Measurements from ENCODE around the gene BACH2.

The BACH2 gene

DNA sequence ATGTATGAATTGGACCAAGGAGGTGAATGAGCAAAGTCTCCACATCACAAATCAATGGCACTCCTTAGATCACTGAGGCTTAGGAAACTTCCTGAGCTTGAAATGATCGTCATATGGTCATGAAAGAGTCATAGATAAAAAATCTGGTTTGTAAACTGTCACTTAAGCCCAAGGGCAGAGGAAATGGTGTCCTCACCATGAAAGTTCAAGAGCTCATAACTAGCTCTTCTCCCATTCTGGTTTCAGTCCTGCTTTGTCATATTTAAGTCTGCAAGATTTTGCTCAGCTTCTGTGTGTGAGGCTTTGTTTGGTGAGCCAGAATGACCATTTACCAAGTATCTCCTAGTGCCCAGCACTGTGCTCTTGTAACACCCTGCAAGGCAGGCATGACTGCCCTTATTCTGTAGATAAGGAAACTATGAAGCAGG, 341.9 kb downstream of the BACH2 start:
- no peak for DNase-seq

DNA sequence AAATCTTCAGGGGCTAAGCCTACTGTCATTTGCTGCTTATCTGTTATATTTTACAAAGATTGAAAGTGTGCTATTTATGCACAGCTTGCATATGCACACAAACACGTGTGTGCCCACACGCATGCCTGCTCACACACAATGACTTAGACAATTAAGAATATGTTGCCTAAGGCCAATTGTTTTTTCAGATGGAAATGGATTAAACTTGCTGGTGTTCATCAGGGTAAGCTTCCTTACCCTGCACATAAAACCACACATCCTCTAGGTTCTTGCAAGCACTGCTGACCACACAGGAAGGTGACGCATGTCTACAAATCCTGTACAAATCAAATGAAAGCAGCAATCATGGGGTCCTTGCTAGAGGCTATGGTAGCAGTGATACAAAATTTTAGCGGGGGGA, 344.0 kb downstream of the BACH2 start:
- no peak for DNase-seq

DNA sequence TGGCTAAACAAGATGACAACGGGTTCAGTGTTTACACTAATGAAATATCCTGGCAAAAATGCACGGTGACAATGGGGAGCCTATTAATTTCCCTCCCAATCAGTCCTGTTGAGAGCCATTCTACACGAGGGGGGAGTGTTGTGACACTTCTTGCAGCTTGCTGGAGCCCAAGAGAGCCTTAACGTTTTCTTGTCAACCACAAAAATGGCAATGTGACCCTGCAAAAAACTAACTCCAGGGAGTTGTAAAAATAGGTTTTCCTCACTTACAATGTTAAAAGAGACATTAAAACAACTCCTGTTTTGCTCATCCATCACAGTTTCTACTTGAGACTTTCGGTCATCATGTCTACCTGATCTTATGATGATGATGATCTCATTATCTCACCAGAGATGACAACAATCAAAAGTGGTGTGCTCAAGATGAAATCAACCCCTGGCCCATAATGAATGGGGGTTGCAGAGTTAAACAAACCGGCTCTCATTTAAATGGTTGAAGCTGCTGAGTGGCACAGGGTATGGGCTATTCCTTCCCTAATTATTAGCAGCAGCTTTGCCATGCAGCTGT, 344.5 kb downstream of the BACH2 start:
- DNase-seq: no peak

DNA sequence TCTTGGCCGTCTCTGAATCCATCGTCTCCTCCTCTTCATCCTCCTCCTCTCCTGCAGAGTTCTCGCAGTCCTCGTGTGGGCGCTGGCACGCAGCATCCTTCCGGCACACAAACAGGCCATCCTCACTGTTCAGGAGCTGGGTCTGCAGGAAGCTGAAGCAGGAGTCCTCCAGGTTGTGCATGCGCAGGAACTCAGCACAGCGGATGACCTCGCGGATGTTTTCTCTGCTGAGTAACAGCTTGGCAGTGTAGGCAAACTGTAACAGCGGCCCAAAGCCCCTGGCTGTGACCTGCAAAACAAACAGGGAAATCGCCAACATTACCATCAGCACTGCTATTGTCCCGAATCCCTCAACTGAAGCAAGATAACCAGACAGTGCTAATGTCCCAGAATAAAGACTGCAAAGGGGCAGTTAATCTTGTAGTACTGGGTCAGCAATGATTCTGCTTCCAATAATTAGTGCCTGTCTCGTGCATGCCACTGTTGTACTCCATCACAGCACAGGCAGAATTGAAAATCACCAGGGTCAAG, 345.0 kb downstream of the BACH2 start:
- DNase-seq: no peak

DNA sequence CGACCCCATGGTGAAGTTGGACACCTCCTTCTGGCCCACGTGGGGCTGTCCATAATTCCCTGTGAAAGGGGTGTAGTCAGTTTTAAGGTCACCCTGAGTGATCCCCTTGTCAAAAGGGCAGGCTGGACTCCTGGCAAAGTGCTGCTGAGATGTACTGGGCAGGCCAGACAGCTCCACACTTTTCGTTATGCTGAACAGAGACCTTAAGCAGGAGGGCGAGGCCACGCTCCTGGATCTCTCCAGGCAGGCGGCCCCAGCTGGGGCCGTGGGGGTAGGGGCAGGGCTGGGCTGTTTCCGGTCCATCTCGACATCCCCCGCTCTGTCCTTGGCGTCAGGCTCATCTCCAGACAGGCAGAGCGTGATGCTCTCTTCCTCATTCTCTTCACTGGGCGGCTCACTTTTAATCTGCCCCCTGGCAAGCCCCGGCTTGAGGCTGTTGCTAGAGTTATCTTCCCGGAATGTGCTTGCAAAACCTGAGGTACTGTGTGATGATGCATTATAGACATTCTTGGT, 345.7 kb downstream of the BACH2 start:
- no peak for DNase-seq

DNA sequence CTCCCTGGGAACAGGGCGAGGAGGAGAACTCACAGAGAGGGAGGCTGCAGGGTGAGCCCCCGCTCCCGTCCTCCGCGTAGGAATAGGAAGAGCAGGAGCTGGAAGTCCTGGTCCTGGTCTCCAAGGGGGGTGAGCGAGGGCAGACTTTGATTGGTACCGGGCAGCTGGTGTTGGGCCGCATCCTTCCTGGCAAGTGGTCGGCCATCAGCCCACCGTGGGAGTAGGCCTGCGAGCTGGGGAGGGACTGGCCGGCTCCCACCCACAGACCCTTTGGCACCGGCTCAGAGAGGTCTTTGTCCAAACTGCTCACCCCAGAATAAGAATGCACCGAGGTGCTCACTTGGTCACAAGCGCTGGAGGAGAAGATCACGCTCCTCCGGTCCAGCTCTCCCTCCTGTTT, 346.2 kb downstream of the BACH2 start:
- no peak for DNase-seq

DNA sequence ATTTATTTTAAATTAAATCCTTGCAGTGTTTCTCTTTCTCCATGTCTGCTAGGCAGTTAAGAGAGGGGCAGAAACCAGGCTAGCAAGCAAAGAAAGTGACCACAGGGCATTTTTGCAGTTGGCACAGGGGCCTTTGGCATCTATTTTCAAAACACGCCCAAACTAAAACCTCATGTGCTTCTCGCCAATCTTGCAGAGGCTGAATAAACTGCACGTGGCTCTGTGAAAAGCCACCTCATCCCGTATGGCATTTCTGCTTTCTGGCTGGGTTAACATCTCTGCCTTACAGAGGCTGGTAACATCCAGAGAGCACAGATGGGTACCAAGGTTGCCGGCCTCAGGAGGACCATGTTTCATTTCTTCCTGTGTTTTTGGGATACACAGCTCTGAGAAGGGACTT, 347.8 kb downstream of the BACH2 start:
- DNase-seq: no peak

DNA sequence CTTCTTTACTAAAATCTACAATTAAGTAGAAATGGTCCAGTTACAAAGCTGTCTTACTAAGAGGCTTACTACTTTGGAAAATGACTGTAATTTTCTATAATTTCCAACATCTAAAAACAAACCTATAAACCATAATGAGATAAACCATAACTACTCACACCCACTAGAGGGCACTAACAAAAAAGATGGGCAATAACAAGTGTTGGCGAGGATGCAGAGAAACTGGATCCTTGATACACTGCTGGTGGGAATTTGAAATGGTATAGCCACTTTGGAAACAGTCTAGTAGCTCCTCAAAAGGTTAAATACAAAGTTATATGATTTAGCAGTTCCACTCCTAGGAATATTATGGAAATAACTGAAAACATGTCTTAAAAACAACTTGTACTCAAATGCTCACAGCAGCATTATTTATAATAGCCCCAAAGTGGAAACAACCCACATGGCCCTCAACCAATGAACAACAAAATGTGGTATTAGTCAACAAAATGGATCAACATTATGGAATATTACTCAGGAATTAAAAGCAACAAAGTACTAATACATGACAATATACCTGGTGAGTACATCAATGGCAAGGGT, 351.7 kb downstream of the BACH2 start:
- no peak for DNase-seq

DNA sequence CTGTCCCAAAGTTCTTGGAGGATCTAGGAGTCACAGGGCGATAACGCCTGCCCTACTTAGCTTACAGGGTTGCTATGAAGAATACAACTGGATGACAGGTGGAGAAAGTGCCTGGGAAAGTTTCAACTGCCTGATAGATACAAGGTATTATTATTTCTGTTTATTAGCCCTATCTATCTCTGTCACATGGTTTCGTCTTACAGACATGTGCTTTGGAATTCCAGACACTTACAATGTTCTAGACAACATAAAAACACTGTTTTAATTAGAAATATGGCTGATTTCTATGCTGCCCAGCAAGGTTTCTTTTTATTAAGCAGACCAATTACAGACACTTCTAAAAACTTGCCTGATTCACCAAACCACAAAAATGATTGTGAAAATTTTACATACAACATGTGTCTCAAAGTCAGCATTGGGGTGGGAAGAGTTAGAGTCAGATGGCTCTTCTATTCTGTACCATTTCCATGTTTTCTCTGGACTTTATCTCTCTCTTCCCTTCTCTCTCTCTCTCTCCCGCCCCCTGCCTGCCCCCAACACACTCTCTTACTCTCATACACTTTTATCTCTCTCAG, 352.4 kb downstream of the BACH2 start:
- DNase-seq: no peak

DNA sequence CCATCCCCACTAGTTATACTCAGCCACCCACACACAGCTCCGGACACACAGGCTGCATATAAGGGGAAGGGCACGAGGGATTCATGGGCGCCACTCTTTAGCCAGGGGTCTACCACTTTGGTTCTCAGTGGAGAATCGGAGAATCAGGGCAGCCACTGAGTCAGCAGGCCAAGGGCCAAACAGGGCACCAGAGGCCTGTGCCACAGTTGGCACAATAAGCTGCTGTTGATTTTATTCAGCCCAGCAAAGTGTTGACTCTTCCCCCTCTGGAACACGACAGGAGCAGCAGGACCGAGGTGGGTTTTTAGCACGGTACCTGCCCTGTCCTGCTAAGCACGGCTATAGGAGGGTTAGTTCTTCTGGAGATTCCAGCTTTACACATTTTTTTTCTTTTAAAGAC, 354.0 kb downstream of the BACH2 start:
- DNase-seq: no peak

DNA sequence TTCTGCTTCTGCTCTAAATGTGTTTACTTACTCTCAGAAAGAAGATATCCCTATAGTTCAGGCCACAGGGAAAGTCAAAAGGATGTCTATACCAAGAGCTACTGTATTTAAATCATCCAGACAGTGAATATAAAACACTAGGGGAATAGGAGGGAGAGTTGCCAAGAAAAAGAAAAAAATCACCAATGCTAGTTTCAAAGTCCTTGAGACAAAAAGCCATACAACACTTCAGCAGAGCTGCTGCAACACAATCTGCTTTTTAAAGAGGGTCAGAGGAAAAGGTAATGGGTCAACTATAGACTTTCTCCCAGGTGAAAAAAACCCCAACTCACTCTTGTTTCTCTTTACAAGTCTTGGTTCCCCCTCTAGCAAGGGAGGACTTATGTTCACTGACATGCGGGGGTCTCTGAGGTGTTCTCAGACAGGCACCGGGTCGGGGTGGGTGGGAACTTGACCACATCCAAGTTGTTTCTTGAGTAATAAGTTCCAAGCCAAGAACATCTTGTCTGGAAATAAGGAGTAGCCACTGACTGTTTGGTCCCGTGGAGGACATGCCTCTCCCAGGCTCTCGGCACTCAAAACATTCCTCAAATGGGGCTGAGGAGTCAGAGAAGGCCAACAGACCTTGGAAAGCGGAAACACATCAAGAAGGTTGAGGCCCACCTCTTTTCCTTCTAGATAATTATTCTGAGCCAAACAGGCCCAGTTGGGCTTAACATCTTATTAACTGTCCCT, 354.7 kb downstream of the BACH2 start:
- no peak for DNase-seq

DNA sequence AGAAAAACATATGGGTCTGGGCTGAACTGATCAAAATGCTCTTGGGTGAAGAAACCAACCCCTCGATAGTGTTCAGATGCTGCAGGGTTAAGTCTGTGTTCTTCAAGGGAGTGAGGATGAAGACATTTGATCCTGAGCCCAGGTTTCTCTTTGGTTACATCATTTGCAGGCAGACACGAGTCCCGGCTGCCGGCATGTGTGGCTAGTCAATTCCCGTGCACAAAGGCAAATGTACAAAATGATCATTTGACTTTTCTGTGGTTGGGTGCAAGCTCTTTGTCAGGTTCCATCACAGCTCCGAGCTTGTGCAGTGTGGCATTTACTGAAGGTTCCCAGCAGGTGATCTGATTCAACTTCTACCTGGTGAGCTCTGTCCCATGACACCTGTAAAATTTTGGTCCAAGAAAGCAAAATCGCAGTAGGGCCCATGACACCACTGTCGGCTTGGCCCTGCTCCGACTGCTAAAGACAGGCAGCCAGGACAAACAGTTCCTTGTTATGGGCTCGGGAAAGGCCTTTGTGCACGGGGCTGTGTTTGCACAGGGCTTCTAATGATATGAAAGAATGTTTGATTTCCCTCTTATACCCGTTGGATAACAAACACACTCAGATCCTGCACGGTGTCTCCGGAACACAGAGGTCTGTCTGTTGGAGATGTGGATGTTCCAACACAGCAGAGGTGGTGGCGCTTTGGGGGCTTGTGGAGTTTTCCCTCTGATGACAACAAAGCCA, 355.4 kb downstream of the BACH2 start:
- DNase-seq: no peak

DNA sequence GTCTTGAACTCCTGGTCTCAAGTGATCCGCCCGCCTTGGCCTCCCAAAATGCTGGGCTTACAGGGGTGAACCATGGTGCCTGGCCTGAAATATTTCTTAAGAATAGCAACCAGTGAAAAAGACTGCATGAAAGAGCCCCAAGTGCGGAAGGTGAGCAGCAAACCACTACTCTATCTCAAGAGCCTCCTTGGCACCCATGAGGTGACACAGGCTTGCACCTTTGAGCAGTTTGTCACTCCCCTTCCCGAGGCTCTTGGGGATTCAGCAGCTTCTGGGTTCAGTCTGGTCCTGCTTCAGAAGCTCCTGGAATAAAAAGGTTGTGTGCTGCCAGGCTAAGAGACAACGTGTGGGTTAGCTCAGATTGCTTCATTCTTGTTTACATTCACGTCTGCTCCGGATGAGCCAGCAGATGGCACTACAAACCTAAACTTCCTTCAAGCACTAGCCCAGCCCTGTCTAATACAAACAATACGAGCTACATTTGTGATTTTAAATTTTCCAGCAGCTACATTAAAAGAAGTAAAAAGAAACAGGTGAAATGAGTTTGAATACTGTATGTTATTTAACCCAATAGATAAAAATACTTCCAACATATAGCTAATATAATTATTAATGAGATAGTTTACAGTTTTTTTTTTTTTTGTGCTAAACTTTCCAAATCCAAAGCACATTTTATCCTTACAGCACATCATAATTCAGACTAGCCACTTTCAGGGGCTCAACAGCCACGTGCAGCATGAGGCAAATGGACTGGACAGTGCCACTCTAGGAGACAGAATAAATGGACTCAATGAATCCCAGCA, 356.2 kb downstream of the BACH2 start:
- peak; percentile 58 for DNase-seq

DNA sequence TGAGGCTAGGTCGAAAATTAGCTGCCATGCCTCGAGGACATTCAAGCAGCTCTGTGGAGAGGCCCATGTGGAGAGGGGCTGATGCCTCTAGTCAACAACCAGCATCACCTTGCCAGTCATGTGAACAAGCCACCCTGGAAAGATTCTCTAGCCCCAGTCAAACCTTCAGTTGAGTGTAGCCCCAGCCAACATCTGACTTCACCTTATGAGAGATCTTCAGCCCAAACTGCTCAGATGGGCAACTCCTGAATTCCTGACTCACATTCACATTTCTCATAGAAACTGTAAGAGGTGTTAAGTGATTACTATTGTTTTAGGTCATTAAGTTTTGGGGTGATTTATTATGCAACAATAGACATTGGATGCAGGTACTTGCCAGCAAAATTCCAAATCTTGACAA, 357.5 kb downstream of the BACH2 start:
- DNase-seq: no peak

DNA sequence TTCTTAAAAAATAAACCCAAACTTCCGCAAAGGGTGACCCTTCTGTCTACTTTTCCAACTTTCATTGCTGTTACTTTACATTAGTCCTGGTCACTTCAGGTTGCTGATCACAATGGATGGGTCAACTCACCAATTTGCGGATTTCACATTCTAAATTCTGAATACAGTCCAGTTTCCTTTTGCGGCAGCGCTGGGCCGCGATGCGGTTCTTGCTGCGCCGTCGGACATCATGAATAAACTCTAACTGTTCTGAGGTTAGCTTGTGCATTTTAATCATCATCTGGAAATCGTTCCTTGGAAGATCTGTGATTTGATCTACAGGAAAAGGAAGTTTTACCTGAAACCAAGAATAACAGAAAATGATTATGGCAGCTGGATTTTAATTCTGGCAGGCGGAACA, 358.6 kb downstream of the BACH2 start:
- DNase-seq: no peak

DNA sequence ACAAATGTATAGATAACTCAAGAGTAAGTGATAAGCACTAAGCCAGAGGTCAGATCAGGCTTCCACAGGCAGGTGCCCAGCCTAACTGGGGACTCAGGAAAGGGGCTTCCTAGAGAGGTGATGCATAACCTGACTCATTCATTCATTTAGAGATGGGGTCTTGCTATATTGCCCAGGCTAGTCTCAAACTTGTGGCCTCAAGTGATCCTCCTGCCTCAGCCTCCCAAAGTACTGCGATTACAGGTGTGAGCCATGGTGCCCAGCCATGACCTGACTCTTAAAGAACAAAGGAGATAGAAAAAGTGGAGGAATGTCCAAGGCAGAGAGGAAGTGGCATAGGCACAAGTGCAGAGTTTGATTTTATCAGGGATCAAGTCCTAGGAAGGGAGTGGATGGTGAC, 360.5 kb downstream of the BACH2 start:
- DNase-seq: no peak

DNA sequence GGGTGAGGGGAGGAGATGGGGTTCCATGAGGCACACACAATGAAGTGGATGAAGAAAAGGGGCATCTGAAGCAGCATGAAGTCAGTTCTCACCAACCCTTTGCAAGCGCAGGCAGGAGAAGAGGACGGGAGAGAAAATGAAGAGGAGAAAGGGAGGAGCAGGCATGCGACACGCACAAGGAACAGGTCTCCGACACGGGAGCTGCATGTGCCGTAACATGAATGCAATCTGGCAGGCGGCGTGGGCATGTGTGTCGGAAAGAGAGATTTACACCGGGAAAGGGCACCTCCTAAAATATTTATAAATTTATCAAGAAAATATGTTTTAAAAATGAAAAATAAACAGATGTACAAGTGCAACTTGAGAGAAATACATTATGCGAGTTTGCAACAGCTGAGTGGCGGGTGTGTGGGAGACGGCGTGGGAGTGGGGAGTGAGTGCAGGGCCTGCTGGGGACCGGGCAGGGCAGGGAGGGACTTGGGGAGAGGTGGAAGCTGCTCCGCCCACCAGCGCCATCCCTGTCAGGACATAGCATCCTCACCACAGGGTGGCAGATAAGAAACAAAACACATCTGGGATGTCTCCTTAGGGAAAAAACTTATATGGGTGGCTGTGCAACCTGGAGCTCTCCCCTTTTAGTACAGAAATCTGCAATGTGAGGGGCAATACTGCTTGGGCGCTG, 361.8 kb downstream of the BACH2 start:
- DNase-seq: no peak

DNA sequence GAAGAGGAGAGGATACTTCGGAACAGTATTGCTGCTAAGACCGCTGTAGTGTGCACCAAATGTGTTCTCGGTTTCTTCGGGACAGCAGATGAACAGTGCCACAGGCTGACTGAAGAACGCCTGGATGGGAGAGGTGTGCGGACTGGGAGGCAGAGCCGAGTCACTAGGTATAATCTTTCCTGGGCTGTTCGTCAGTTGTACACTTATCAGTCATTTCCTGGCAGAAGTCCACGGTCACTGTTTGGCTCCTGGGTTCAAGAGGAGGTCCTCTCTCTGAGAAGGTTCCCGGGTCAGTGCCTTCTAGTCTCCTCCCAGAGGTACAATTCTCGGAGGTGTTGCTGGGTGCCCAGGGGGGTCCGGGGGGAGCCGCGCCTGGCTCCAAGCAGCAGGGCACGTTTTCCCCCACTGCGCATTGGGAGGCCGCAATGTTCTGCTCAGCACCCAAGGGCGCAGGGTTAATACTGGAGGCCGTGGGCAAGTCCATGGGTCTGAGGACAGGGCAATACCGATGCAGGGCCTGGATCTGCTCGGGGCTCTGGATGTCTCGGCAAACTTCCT, 364.3 kb downstream of the BACH2 start:
- no peak for DNase-seq

DNA sequence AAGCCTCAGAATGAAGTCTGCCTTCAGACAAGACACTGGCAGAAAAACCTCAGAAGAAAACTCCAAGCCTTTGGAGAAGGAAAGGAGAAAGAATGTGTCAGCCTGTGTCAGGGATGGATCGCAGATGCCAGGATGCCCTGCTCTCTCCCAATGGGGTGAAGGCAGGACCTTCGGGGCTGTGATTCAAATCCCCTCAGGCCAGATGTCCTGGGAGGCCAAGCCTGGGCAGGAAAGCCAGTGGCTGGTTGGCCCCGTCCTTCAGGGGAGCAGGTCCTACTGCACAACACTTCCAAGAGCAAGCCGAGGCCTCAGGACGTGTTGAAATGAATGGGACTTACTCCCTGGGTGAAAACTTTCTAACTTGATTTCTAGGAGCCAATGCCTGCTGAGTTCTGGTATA, 365.9 kb downstream of the BACH2 start:
- DNase-seq: no peak

DNA sequence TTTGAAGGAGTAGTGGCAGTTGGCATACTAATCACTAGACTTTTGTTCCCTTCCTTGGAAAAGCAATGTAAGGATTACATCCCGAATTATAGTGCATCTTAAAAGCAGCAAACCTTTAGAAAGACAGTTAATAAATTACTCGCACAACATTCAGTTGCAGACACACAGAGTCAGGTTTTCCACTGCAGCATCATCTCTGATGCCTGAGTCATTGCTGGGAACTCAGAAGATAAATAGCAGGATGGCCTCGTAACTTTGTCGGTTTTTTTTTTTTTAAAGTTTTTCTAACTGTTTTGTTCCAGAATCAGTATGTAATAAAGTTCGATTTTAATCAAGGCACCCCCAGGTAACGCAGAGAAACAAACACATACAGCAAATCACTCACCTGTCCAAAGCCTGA, 368.0 kb downstream of the BACH2 start:
- no peak for DNase-seq
